Activated naive CD8-positive, alpha-beta T cell treated with anti-CD3 and anti-CD28 coated beads, Interleukin-2, amount 10 ng/mL, durations not matched to agents 7 days and 5 days (primary cell): ENCODE measurements around the gene TRIM5. TPM values are rescaled to one million over a fixed set of nuclear protein-coding genes. Genes with fewer than 3 reads are reported as not detected.
A peak's percentile ranks its signal among the peaks of the same experiment; 100 is the strongest.
"Not testable (repeated sequence)": the region's sequence is repeated elsewhere in the genome, so short reads cannot be mapped to it uniquely, and the experiment has no call there.

Experiments
- ATAC-seq: fragments of 150-1000 bp; cut with Tn5 transposase; one replicate; pipeline ENCODE4 v1.10.0; 2021; ENCODE audit warnings: low read depth, moderate library complexity
- POLR2A ChIA-PET: fragments of 350-600 bp; sonication (Branson Sonifier 250); formaldehyde crosslinking; loops from one replicate; lab custom pipeline; 2021; ENCODE audit warnings: antibody characterized with exemption; lab: Charles Lee
- DNase-seq: peaks from one replicate; pipeline ENCODE4 v3.0.0; 2021
- H3K27ac Mint-ChIP-seq: one replicate; pipeline ENCODE4 v1.8.0; 2022; ENCODE audit warnings: mild to moderate bottlenecking, mixed read lengths
- H3K27me3 Mint-ChIP-seq: one replicate; pipeline ENCODE4 v1.8.0; 2022; ENCODE audit warnings: mild to moderate bottlenecking, moderate library complexity, mixed read lengths
- H3K36me3 Mint-ChIP-seq: one replicate; pipeline ENCODE4 v1.8.0; 2021; ENCODE audit warnings: mild to moderate bottlenecking, mixed read lengths
- H3K4me1 Mint-ChIP-seq: one replicate; pipeline ENCODE4 v1.8.0; 2021; ENCODE audit warnings: mixed read lengths
- H3K4me3 Mint-ChIP-seq: one replicate; pipeline ENCODE4 v1.8.0; 2022; ENCODE audit warnings: mild to moderate bottlenecking, moderate library complexity, mixed read lengths
- H3K9me3 Mint-ChIP-seq: one replicate; pipeline ENCODE4 v1.8.0; 2021; ENCODE audit warnings: mixed read lengths
- total RNA-seq, 2 experiments: library from RNA; stranded (reverse); gene quantifications; one replicate each; pipeline ENCODE4 v1.2.3, GENCODE V29; 2021

The TRIM5 gene
- total RNA-seq, 2 experiments from 2014 or later, result 33.1 to 36.4 TPM

GRCh38 chr11:5683620-5684019 is 1.3 kb downstream of the TRIM5 start:
- not testable (repeated sequence) for ATAC-seq, H3K27me3 Mint-ChIP-seq, H3K9me3 Mint-ChIP-seq
- Mint-ChIP-seq H3K36me3 (peaks cover 32% of the 10 kb centered on the region), H3K4me3 (peak overlapping the region; percentile 97), H3K4me1 (peaks cover 50% of the 10 kb centered on the region), H3K27ac (peak overlapping the region; percentile 91)
- peak; percentile 49 for DNase-seq
- POLR2A ChIA-PET, result interaction anchor here (0.9 to 3.5 kb wide), 9 partner anchors 10 to 1290 kb away, joined by 3 to 36 read pairs (median 8); partner anchors contain the start of genes TRIM21 and TRIM34

DNA sequence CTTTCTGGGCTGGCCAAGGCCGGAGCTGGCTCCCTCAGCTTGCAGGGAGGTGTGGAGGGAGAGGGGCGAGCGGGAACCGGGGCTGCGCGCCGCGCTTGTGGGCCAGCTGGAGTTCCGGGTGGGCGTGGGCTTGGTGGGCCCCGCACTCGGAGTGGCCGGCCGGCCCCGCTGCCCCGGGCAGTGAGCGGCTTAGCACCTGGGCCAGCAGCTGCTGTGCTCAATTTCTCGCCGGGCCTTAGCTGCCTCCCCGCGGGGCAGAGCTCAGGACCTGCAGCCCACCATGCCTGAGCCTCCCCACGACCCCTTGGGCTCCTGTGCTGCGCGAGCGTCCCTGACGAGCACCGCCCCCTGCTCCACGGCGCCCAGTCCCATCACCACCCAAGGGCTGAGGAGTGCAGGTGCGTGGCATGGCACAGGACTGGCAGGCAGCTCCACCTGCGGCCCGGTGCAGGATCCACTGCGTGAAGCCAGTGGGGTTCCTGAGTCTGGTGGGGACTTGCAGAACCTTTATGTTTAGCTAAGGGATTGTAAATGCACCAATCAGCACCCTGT is 1.9 kb downstream of the TRIM5 start:
- H3K9me3 Mint-ChIP-seq, H3K27me3 Mint-ChIP-seq, DNase-seq, ATAC-seq: not testable (repeated sequence)
- H3K36me3 Mint-ChIP-seq, result peaks cover 39% of the 10 kb centered on the region
- H3K4me1 Mint-ChIP-seq, result peaks cover 51% of the 10 kb centered on the region
- peak overlapping the region; percentile 97 for H3K4me3 Mint-ChIP-seq
- POLR2A ChIA-PET, result interaction anchor here (0.9 to 3.5 kb wide), 4 partner anchors 11 to 57 kb away, joined by 3 to 36 read pairs (median 12); partner anchors contain the start of gene TRIM34
- H3K27ac Mint-ChIP-seq, result peak overlapping the region; percentile 91

DNA sequence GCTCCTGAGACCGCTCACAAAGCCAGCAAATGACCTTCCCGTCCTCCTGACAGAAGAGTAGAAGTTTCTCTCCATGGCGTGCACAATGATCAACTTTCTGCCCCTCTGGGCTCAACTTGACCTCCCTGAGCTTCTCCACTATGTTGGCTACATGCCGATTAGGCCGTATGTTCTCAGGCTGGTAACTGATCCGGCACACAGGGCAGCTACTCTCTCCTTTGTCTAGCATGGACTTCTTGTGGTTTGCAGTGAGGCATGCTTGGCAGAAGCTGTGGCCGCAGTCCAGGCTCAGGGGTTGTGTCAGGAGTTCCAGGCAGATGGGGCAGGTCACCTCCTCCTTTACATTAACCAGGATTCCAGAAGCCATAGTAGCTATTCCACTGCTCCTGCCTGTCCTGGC is 5.1 kb downstream of the TRIM5 start:
- DNase-seq, result no peak
- Mint-ChIP-seq H3K4me1 (peaks cover 39% of the 10 kb centered on the region), H3K27me3 (no peaks in the 10 kb centered on the region), H3K9me3 (peaks cover 5% of the 10 kb centered on the region), H3K4me3 (no peak overlapping the region), H3K36me3 (peaks cover 57% of the 10 kb centered on the region), H3K27ac (no peak overlapping the region)
- ATAC-seq, result no peak
- POLR2A ChIA-PET, result interaction anchor here (1.6 kb wide), 1 partner anchor 10 kb away, joined by 4 read pairs; the partner anchor contains the start of gene TRIM22

GRCh38 chr11:5674391-5674790 is 10.5 kb downstream of the TRIM5 start:
- ATAC-seq, result no peak
- POLR2A ChIA-PET, result interaction anchor here (0.7 kb wide), 1 partner anchor 38 kb away, joined by 3 read pairs; no protein-coding TSS in a partner anchor
- peaks cover 59% of the 10 kb centered on the region for H3K36me3 Mint-ChIP-seq

DNA sequence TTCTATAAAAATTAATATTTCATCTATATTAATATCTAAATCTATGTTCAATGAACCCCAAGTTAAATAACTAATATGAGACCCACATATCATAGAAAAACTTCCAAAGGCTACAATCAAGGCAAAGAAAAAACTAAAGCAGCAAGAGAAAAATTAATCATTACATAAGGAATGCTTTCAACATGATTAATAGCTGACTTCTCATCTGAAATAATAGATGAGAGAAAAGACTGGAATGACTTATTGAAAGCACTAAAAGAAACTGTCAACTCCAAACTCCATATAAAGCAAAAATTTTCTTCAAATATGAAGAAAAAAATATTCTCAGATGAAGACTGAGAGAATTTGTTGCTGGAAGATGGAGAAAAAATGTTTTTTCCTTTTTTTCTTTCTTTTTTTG is 13.0 kb downstream of the TRIM5 start:
- H3K9me3 Mint-ChIP-seq, result peaks cover 3% of the 10 kb centered on the region
- H3K4me3 Mint-ChIP-seq, result no peak overlapping the region
- ATAC-seq, result no peak
- POLR2A ChIA-PET, result interaction anchor here (0.9 to 1.6 kb wide), 2 partner anchors 13 to 19 kb away, joined by 3 to 4 read pairs; partner anchors contain the start of gene TRIM5
- DNase-seq, result no peak
- no peaks in the 10 kb centered on the region for H3K4me1 Mint-ChIP-seq
- H3K27me3 Mint-ChIP-seq, result no peaks in the 10 kb centered on the region
- peaks cover 49% of the 10 kb centered on the region for H3K36me3 Mint-ChIP-seq
- H3K27ac Mint-ChIP-seq, result no peak overlapping the region

More at GRCh38 chr11:5674391-5674790, 10.5 kb downstream of the TRIM5 start:
- H3K27ac Mint-ChIP-seq, result no peak overlapping the region
- H3K4me1 Mint-ChIP-seq, result peaks cover 12% of the 10 kb centered on the region
- H3K27me3 Mint-ChIP-seq, result no peaks in the 10 kb centered on the region
- no peak for DNase-seq
- peaks cover 3% of the 10 kb centered on the region for H3K9me3 Mint-ChIP-seq
- H3K4me3 Mint-ChIP-seq, result no peak overlapping the region

DNA sequence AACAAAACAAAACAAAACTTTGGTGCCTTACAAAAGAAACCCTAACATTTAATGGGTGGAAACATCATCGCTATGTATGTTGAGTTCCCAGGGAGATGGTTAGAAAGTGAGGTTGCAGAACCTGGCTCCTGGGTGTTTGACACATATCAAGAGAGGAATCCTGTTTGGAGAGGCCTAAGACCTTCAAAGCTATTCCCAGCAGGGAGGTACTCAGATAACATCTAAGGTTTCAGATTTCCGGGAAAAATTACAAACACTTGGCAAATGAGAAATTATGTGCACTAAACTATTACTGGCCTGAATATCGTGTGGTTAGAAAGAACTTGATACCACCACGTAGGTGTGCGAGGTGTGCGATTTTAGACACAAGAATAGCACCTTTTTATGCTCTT is 18.5 kb downstream of the TRIM5 start:
- no peak for DNase-seq
- peaks cover 52% of the 10 kb centered on the region for H3K36me3 Mint-ChIP-seq

DNA sequence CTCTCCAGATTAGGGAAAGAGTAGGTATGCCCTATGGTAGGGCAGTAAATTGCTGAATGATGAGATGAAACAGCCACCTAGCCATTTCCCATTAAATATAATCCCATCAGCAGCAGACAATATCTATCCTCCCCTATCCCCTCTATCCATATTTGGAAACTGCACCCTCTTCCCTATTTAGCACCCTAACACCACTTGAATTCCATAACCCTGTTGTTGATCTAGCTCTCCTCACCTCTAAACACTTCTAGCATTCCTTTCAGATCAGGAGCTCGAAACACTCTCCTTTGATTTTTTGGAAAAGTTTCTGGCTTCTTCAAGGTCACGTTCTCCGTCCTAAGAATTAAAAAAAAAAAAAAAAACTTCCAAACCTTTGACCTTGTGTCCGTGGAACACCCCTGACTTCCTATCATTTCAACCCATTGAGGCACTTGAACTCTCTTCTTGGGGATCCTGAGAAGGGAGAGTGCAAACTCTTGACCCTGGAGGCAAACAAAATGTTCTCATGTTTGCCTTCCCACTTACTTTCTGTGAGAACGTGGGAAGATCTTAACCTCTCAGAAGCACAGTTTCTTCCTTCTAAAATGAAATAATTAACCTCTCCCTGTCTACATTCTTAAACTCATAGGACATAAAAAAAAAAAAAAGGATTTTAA is 19.0 kb downstream of the TRIM5 start:
- H3K27ac Mint-ChIP-seq, result no peak overlapping the region
- no peaks in the 10 kb centered on the region for H3K27me3 Mint-ChIP-seq
- H3K4me3 Mint-ChIP-seq, result no peak overlapping the region
- no peak for ATAC-seq
- peaks cover 53% of the 10 kb centered on the region for H3K36me3 Mint-ChIP-seq
- DNase-seq, result no peak
- POLR2A ChIA-PET, result interaction anchor here (0.5 kb wide), 1 partner anchor 46 kb away, joined by 3 read pairs; no protein-coding TSS in a partner anchor
- peaks cover 3% of the 10 kb centered on the region for H3K4me1 Mint-ChIP-seq
- no peaks in the 10 kb centered on the region for H3K9me3 Mint-ChIP-seq

More for the DNA sequence above, 18.5 kb downstream of the TRIM5 start:
- POLR2A ChIA-PET, result interaction anchor here (0.5 kb wide), 1 partner anchor 47 kb away, joined by 3 read pairs; no protein-coding TSS in a partner anchor
- Mint-ChIP-seq H3K9me3 (no peaks in the 10 kb centered on the region), H3K27ac (no peak overlapping the region), H3K4me3 (no peak overlapping the region), H3K4me1 (no peaks in the 10 kb centered on the region), H3K27me3 (no peaks in the 10 kb centered on the region)
- no peak for ATAC-seq

DNA sequence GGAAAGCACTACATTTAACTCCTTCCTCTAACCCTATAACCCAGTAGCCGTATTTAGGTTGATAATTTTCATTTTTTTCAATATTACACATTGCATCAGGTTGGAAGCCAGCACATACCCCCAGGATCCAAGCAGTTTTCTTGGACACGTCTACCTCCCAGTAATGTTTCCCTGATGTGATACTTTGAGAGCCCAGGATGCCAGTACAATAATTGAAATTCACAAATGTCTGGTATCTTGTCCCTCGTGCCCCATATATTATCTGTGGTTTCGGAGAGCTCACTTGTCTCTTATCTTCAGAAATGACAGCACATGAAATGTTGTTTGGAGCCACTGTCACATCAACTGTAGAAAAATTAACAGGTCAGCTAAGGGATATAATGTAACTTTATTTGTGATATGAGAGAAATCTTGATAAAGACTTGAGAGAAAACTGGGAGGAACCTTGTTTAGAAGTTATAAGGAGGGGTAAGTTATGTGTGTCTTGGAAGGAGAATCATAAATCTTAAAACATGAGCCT is 19.8 kb downstream of the TRIM5 start:
- H3K4me3 Mint-ChIP-seq, result no peak overlapping the region
- no peaks in the 10 kb centered on the region for H3K27me3 Mint-ChIP-seq
- H3K27ac Mint-ChIP-seq, result no peak overlapping the region
- no peaks in the 10 kb centered on the region for H3K9me3 Mint-ChIP-seq
- H3K36me3 Mint-ChIP-seq, result peaks cover 46% of the 10 kb centered on the region
- no peak for DNase-seq
- peaks cover 8% of the 10 kb centered on the region for H3K4me1 Mint-ChIP-seq
- no peak for ATAC-seq
- POLR2A ChIA-PET, result no interaction called here

GRCh38 chr11:5663511-5663910 is 21.4 kb downstream of the TRIM5 start:
- no peaks in the 10 kb centered on the region for H3K9me3 Mint-ChIP-seq
- ATAC-seq, result no peak
- POLR2A ChIA-PET, result no interaction called here
- H3K27me3 Mint-ChIP-seq, result no peaks in the 10 kb centered on the region
- no peak overlapping the region for H3K27ac Mint-ChIP-seq
- no peak for DNase-seq
- peaks cover 35% of the 10 kb centered on the region for H3K36me3 Mint-ChIP-seq
- no peak overlapping the region for H3K4me3 Mint-ChIP-seq
- peaks cover 10% of the 10 kb centered on the region for H3K4me1 Mint-ChIP-seq

DNA sequence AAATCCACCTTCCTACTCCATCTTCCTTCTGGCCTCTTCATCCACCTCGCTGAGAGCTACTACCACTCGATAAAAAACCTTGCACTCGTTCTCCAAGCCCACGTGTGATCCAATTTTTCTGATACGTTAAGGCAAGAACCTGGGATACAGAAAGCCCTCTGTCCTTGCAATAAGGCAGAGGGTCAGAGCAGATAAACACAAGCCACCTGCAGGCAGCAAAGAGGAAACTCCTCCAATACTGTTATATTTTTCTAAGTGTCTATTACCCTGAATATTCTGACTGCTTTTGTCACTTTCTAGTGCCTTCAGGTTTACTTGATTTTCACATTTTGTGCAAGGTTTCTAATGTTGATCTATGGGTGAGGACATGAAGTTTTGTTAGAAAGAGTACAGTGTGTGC is 26.6 kb downstream of the TRIM5 start:
- Mint-ChIP-seq H3K36me3 (peaks cover 15% of the 10 kb centered on the region), H3K4me3 (no peak overlapping the region)

GRCh38 chr11:5656956-5657355 is 27.9 kb downstream of the TRIM5 start:
- H3K9me3 Mint-ChIP-seq, H3K27me3 Mint-ChIP-seq, DNase-seq, ATAC-seq, H3K27ac Mint-ChIP-seq, POLR2A ChIA-PET, H3K4me3 Mint-ChIP-seq, H3K4me1 Mint-ChIP-seq: not testable (repeated sequence)
- peaks cover 16% of the 10 kb centered on the region for H3K36me3 Mint-ChIP-seq

More for the DNA sequence above, 26.6 kb downstream of the TRIM5 start:
- POLR2A ChIA-PET, result no interaction called here
- Mint-ChIP-seq H3K27ac (no peak overlapping the region), H3K9me3 (peaks cover 4% of the 10 kb centered on the region), H3K27me3 (no peaks in the 10 kb centered on the region), H3K4me1 (peaks cover 10% of the 10 kb centered on the region)
- ATAC-seq (no peak), DNase-seq (no peak)

DNA sequence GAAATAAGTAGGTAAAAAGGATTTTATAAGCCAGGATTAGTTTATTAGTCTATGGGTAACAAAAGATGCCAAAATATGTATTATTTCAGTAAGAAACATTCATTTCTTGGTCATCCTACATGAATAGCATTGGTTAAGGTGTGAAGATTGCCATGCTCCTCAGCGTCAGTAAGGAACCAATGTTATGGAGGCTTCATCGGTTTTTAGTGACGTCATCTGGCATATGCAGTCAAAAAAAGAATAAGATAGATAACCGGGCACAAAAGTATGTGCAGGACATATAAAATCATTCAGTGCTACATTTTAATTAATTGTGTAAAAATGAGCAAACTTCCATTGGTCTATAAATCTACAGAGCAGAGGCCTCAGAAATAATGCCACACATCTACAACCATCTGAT is 29.4 kb downstream of the TRIM5 start:
- Mint-ChIP-seq H3K36me3 (peaks cover 10% of the 10 kb centered on the region), H3K4me1 (peaks cover 5% of the 10 kb centered on the region), H3K4me3 (no peak overlapping the region), H3K27ac (no peak overlapping the region), H3K27me3 (no peaks in the 10 kb centered on the region), H3K9me3 (peaks cover 5% of the 10 kb centered on the region)
- DNase-seq, result no peak
- POLR2A ChIA-PET, result no interaction called here
- ATAC-seq, result no peak

DNA sequence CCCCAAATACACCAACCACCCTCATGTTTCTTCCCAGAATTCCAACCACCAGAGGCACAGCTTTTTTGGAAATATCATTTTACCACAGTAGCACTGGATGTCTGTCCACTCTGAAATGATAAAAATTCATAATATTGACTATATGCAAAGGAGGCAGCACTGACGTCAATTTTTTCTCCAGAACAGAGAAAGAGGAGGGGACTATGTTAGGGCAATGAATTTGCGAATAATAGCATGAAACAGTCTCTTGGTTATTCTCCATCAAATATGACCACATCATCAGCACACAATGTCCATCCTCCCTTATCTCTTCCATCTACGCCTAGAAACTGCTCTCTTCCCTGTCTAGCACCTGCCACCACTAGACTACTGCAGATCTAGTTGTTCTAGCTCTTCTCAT is 38.7 kb downstream of the TRIM5 start:
- Mint-ChIP-seq H3K4me1 (peaks cover 9% of the 10 kb centered on the region), H3K9me3 (no peaks in the 10 kb centered on the region), H3K27ac (no peak overlapping the region), H3K27me3 (no peaks in the 10 kb centered on the region), H3K36me3 (peaks cover 28% of the 10 kb centered on the region), H3K4me3 (no peak overlapping the region)
- DNase-seq (no peak), ATAC-seq (no peak)
- POLR2A ChIA-PET, result no interaction called here
